ENCODE results near the gene ZNF101. TPM values are rescaled to one million over a fixed set of nuclear protein-coding genes. Genes with fewer than 3 reads are reported as not detected.

ZNF101 gene
- total RNA-seq, 4 donors from 2014 or later = 7.2 to 13.6 (median 7.8) TPM

DNA sequence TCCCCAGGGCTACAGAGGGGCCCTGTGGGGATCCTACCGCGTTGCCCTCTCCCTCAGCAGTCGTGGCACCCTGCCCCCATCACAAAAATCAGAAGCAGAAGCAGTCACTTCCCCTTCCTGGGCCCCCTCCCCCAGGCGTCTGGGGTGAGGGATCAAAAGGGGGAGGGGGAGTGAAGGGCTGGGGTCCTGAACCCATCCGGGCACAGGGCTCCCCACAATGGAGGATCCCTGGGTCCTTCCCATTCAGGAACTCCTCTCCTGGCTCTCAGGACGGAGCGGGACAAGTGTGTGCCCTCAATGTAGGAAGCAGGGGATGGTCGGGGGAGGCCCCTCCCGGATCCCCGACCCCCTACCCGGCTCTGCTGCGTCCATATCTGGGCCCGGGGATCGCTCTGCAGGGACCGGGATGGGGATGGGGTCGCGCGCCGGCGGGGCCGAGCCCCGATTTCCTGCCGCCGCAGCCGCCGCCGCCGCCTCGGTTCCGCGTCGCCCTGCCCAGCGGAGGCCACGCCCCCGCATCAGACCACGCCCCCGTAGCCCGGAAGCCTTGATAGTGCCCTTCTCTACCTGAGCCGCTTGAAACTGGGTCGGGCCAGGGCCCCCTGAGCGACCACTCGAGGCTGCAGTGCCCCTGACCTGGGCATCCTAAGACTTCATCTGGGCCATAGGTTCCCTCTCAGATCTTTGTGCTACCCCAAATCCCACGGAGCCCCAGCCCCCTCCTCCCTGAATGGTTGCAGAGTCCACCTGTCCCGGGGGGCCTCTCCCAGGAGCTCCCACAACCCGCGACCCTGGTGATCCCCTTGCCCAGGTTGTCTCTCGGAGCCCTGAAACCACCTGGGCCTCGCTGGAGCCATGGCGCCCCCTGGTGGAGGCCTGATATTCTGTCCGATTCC, 25.2 kb upstream of the ZNF101 start, which contains the start of gene GMIP:
GMIP (minus strand) TSS at position 500 of the 896 bp plus-strand sequence; CDS start at position 372, 128 bp downstream.
- peaks cover 18% of the 10 kb centered on the region for H3K4me1 ChIP-seq
- peak within 1 kb of the TSS; percentile 51 for H3K27ac ChIP-seq
- peaks cover 42% of the 10 kb centered on the region for H3K36me3 ChIP-seq
- peak within 1 kb of the TSS; percentile 68 for H3K4me3 ChIP-seq
- TF ChIP-seq POLR2A (IDR thresholded peaks at IDR 0.05) = no peak
- TF ChIP-seq CTCF (IDR thresholded peaks at IDR 0.05) = peak; percentile 79 to 88
- H3K9me3 ChIP-seq = no peaks in the 10 kb centered on the region
- H3K27me3 ChIP-seq = no peaks in the 10 kb centered on the region
- 0% methylated on average over 13 of the region's 50 CpGs for WGBS
- peak in 1 of 2 donors; percentile 85 for DNase-seq (ENCODE audit: low spot score in 2 of 2)

DNA sequence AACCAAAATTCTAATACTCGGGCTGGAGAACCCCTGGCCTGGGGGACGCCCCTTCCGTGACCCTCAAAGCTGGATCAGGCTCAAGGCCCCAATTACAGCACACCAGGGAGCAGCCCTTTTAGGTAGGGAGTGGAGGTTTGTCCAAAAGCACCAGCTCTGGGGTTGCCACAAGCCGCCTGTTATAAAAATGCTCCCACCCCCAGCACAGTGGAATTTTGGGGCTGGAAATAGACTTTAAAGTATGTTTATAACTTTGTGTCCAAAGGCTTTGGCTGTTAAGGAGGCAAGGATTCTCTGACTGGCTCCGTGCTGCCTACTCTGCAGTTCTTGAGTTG, 24.6 kb upstream of the ZNF101 start:
- no peaks in the 10 kb centered on the region for H3K27me3 ChIP-seq
- TF ChIP-seq POLR2AphosphoS5 (IDR thresholded peaks at IDR 0.05) = no peak
- TF ChIP-seq CTCF (IDR thresholded peaks at IDR 0.05) = no peak
- TF ChIP-seq EP300 (IDR thresholded peaks at IDR 0.05) = no peak
- no peak for TF ChIP-seq POLR2A (IDR thresholded peaks at IDR 0.05)
- H3K9me3 ChIP-seq = no peaks in the 10 kb centered on the region
- H3K27ac ChIP-seq = no peak overlapping the region
- H3K36me3 ChIP-seq = peaks cover 42% of the 10 kb centered on the region
- peaks cover 18% of the 10 kb centered on the region for H3K4me1 ChIP-seq
- no peak for DNase-seq (ENCODE audit: low spot score in 2 of 2)
- H3K4me3 ChIP-seq = peak overlapping the region; percentile 68
- WGBS = 47% methylated on average over 2 of the region's 5 CpGs

- H3K36me3 ChIP-seq = peaks cover 51% of the 10 kb centered on the region
- WGBS = 98% methylated on average over 8 of the region's 17 CpGs
These were observed 23.3 kb upstream of the ZNF101 start for GRCh38 chr19:19645233-19645870.

DNA sequence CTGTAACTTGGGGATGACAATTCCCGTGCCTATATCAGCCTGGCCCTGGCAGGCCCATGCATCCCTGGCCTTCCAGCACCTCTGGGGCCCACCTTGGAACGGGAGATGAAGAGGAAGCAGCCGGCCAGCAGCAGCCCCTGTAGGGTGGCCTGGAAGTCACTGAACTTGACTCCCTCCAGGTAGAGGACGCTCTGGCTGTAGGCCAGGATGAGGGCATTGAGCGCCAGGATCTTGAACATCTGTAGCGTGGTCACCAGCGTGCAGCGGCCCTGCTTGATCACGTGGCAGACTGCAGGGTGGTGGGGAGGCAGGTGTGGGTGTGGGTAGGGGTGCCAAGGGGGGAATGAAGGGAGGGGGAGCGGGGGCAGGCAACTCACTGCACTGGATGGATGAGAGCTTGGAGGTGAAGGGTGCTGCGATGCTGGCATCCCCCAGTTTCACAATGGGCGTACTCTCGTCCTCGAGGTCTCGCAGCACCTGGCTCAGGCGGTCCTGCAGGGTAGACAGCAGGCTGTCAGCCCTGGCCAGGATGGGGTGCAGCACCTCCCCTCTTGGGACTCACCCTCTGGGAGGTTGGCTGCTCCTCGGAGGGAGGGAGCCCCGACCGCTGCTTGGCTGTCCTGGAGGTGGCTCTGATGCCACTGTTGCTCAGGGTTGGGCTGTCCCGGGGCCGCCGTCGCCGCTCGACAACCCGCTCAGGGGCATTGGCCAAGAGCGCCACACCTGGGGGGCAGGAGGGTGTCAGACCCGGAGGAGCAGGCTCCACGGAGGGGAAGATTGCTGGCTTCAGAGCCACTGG, 21.4 kb upstream of the ZNF101 start:
- Histone ChIP-seq H3K4me3 (no peak overlapping the region), H3K36me3 (peaks cover 70% of the 10 kb centered on the region), H3K27ac (no peak overlapping the region), H3K27me3 (no peaks in the 10 kb centered on the region), H3K4me1 (peaks cover 14% of the 10 kb centered on the region), H3K9me3 (no peaks in the 10 kb centered on the region)
- WGBS = 89% methylated on average over 15 of the region's 29 CpGs
- TF ChIP-seq EP300 (IDR thresholded peaks at IDR 0.05) = no peak
- no peak for TF ChIP-seq POLR2AphosphoS5 (IDR thresholded peaks at IDR 0.05)
- no peak for TF ChIP-seq POLR2A (IDR thresholded peaks at IDR 0.05)
- no peak for TF ChIP-seq CTCF (IDR thresholded peaks at IDR 0.05)
- peak in 1 of 2 donors; percentile 59 for DNase-seq (ENCODE audit: low spot score in 2 of 2)

More at GRCh38 chr19:19645233-19645870, 23.3 kb upstream of the ZNF101 start:
- DNase-seq (ENCODE audit: low spot score in 2 of 2) = peak in 1 of 2 donors; percentile 61
- no peak for TF ChIP-seq POLR2A (IDR thresholded peaks at IDR 0.05)
- TF ChIP-seq EP300 (IDR thresholded peaks at IDR 0.05) = no peak
- TF ChIP-seq POLR2AphosphoS5 (IDR thresholded peaks at IDR 0.05) = no peak
- TF ChIP-seq CTCF (IDR thresholded peaks at IDR 0.05) = no peak
- H3K4me1 ChIP-seq = peaks cover 18% of the 10 kb centered on the region
- no peak overlapping the region for H3K27ac ChIP-seq
- no peaks in the 10 kb centered on the region for H3K9me3 ChIP-seq
- H3K27me3 ChIP-seq = no peaks in the 10 kb centered on the region
- H3K4me3 ChIP-seq = no peak overlapping the region

Measured in suprapubic skin (tissue), 4 donors.